HG02884 (cell line): ENCODE measurements around the gene RIPK4.
"Not testable (repeated sequence)": the region's sequence is repeated elsewhere in the genome, so short reads cannot be mapped to it uniquely, and the experiment has no call there.

Source experiments
- ATAC-seq: cut with Tn5 transposase; IDR thresholded peaks from one replicate; pipeline ENCODE4 v1.9.1; 2021; ENCODE audit warnings: mild to moderate bottlenecking, moderate library complexity; ENCODE audit not compliant: unreplicated experiment

The RIPK4 gene

DNA sequence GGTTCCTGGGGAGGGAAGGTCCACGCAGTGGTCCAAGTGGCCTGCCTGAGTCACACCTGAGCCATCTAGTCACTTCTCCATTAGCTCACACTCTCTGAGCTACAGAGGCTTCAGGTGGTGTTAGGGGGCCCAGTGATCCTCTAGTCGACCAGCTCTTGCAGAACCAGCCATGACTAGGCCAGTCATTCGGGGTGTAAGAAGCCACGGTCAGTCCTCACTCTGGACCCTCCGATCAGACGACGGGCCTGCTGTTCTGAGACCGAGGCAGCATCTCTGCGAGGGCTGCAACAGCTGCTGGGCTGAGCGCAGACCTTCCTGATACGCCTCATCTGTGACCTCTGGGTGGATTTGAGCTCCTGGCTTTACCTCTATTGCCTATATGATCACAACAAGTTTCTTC is 68.8 kb downstream of the RIPK4 start:
- no peak for ATAC-seq

DNA sequence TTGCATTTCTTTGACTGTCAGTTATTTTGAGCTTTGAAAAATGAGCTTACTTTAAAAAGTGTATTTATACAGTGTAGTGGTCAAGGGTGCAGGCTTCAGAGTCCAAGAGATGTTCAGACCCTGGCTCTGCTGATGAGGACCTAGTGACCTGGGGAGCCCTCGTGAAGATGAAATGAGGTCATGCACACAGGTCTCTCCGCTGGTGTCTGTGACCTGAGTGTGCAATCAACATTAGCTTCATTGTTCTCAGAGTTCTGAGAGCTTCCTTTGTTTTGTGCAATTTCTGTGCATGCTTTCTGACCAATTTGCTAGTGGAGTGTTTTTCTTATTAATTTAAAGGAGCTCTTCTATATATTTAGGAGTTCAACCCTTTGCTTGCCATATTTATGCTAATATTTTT is 71.3 kb downstream of the RIPK4 start:
- ATAC-seq: no peak

- ATAC-seq: not testable (repeated sequence)
These were observed 72.8 kb downstream of the RIPK4 start for GRCh38 chr21:41694042-41694441.

GRCh38 chr21:41692185-41692565 is 74.7 kb downstream of the RIPK4 start:
- ATAC-seq: no peak

GRCh38 chr21:41691205-41692184 is 75.4 kb downstream of the RIPK4 start:
- ATAC-seq: no peak
